PFSK-1 (cell line): Measurements from ENCODE around the gene CC2D1A.

ENCODE experiments used
- FOXP2 ChIP-seq: optimal IDR thresholded peaks from 2 replicates; pipeline ENCODE3; 2011; ENCODE audit warnings: borderline replicate concordance, control low read depth, inconsistent platforms; ENCODE audit not compliant: insufficient read depth; ENCODE audit errors: extremely low read length, extremely low read depth
- POLR2AphosphoS5 ChIP-seq: IDR thresholded peaks from 2 replicates; pipeline ENCODE4 v1.6.1; 2012; ENCODE audit warnings: low read depth, mild to moderate bottlenecking, control low read depth, low read length, moderate library complexity
- SIN3A ChIP-seq: IDR thresholded peaks from 2 replicates; pipeline ENCODE4 v1.6.1; 2012; ENCODE audit warnings: mild to moderate bottlenecking, low read length, moderate library complexity, borderline replicate concordance; ENCODE audit not compliant: insufficient read depth
- TAF1 ChIP-seq: IDR thresholded peaks from 2 replicates; pipeline ENCODE4 v1.6.1; 2012; ENCODE audit warnings: low read length, control low read depth, borderline replicate concordance; ENCODE audit not compliant: insufficient read depth
- TF ChIP-seq, protein P1 (sequence below), 2 experiments: IDR thresholded peaks; 2 replicates each; pipeline versions ENCODE4 v1.6.1 to v1.8.0; 2011 to 2012; ENCODE audit warnings: low read depth in 2 of 2, low read length in 2 of 2, control low read depth in 1 of 2, inconsistent platforms in 1 of 2, mild to moderate bottlenecking in 1 of 2, moderate library complexity in 1 of 2; ENCODE audit not compliant: insufficient read depth in 1 of 2

CC2D1A gene

GRCh38 chr19:13882836-13883235 lies 23.2 kb upstream of the CC2D1A start:
- TF ChIP-seq POLR2AphosphoS5 (no peak), SIN3A (no peak), TAF1 (no peak), FOXP2 (no peak)
- TF ChIP-seq, protein P1, sequence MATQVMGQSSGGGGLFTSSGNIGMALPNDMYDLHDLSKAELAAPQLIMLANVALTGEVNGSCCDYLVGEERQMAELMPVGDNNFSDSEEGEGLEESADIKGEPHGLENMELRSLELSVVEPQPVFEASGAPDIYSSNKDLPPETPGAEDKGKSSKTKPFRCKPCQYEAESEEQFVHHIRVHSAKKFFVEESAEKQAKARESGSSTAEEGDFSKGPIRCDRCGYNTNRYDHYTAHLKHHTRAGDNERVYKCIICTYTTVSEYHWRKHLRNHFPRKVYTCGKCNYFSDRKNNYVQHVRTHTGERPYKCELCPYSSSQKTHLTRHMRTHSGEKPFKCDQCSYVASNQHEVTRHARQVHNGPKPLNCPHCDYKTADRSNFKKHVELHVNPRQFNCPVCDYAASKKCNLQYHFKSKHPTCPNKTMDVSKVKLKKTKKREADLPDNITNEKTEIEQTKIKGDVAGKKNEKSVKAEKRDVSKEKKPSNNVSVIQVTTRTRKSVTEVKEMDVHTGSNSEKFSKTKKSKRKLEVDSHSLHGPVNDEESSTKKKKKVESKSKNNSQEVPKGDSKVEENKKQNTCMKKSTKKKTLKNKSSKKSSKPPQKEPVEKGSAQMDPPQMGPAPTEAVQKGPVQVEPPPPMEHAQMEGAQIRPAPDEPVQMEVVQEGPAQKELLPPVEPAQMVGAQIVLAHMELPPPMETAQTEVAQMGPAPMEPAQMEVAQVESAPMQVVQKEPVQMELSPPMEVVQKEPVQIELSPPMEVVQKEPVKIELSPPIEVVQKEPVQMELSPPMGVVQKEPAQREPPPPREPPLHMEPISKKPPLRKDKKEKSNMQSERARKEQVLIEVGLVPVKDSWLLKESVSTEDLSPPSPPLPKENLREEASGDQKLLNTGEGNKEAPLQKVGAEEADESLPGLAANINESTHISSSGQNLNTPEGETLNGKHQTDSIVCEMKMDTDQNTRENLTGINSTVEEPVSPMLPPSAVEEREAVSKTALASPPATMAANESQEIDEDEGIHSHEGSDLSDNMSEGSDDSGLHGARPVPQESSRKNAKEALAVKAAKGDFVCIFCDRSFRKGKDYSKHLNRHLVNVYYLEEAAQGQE (IDR thresholded peaks at IDR 0.05; ENCODE audit: insufficient read depth in 1 of 2, low read depth in 2 of 2, low read length in 2 of 2): no peak

DNA sequence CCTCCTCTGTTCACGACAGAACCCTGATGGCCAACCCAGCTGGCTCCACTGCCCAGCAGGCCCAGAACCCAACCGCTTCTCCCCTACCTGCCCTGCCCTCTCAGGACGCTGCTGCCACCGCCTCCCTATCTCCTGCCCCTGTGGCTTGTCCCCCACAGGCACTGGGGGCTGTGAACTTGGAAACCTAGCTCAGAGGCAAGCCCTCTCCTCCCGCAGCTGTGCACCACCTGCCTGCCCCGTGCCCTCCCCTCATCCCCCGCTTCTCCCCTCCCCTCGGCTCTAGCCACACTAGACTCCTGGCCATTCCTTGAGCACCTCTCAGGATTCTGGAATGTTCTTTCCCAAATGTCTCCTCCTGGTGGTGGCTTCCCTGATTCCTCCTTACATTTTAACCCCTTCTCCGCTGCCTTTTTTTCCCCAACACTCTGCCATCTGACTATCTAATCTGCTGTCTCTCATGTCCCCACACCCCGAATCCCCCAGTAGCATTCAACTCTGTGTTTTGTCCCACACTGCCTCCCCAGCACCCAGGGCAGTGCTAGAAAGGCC lies 22.4 kb upstream of the CC2D1A start:
- TF ChIP-seq, protein P1 (IDR thresholded peaks at IDR 0.05; ENCODE audit: insufficient read depth in 1 of 2, low read depth in 2 of 2, low read length in 2 of 2): no peak
- TF ChIP-seq TAF1 (no peak), FOXP2 (no peak), POLR2AphosphoS5 (no peak), SIN3A (no peak)

DNA sequence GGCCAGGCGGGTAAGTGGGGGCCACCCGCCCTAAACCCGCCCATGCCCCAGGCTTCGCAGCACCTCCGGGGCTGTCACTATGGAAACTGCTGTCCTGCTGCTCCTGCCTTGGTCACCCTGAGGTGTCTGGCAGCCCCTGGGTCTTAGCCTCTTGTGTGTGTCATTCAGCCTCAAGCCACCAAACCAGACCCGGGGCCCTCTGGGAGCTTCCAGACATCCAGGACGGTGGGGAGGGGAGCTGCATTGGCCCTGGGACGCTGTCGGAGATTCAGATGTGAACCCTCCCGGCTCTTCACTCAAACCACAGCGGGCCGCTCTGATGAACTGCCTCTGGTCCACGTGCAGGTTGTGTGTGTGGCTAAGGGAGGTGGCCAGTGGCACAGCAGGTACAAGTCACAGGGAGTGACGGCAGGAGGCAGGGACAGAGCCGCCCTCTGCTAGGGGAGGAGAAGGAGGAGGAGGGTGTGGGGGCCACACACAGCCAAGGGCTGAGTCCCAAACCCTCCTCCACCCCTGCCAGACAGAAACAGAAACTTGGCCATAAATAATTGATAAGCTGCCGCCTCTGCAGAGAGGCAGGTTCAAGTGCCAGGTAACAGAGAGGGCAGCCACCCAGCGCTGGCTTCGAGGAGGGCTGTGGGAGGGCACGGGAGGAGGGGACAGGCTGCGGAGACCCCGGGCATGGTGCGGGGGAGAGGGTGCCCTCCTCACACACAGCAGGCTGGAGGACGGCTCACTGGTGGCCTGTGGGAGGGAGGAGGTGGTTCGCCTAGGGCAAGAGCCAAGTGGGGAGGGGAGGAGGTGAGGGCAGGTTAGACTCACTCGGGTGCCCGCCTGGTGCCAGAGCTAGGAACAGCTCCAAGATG lies 21.0 kb upstream of the CC2D1A start:
- TF ChIP-seq TAF1 (no peak), POLR2AphosphoS5 (no peak), FOXP2 (no peak), SIN3A (no peak)
- TF ChIP-seq, protein P1 (IDR thresholded peaks at IDR 0.05; ENCODE audit: insufficient read depth in 1 of 2, low read depth in 2 of 2, low read length in 2 of 2): no peak

GRCh38 chr19:13885826-13886365 lies 20.1 kb upstream of the CC2D1A start:
- TF ChIP-seq SIN3A: no peak
- TF ChIP-seq TAF1: no peak
- TF ChIP-seq FOXP2: no peak
- TF ChIP-seq, protein P1 (IDR thresholded peaks at IDR 0.05; ENCODE audit: insufficient read depth in 1 of 2, low read depth in 2 of 2, low read length in 2 of 2): no peak
- no peak for TF ChIP-seq POLR2AphosphoS5
